K562 (cell line): Measurements from ENCODE around the gene MRPS35.

ENCODE experiments used
- ARID2 ChIP-seq: fragments of 450-650 bp; IDR thresholded peaks from 2 replicates; pipeline ENCODE4 v1.6.1; 2017; ENCODE audit warnings: antibody characterized with exemption, mild to moderate bottlenecking
- BRCA1 ChIP-seq, 2 experiments: fragments of 450-650 bp in 1 of 2; sonication (generic) in 1 of 2; formaldehyde crosslinking in 1 of 2; IDR thresholded peaks; 2 replicates each; pipeline versions ENCODE4 v1.5.0 to v1.6.1; 2017 to 2020; ENCODE audit warnings: mild to moderate bottlenecking in 1 of 2, missing genetic modification reagents in 1 of 2
- GMEB1 ChIP-seq: fragments of 250-450 bp; sonication (Bioruptor Pico); IDR thresholded peaks from 2 replicates; pipeline ENCODE4 v1.4.0; 2020; ENCODE audit warnings: mild to moderate bottlenecking
- ZNF609 ChIP-seq: sonication (generic); formaldehyde crosslinking; IDR thresholded peaks from 2 replicates; pipeline ENCODE4 v1.8.1; 2023; ENCODE audit warnings: missing genetic modification reagents, mild to moderate bottlenecking, borderline replicate concordance
- ZNF79 ChIP-seq: fragments of 250-450 bp; sonication (Bioruptor Pico); IDR thresholded peaks from 2 replicates; pipeline ENCODE4 v1.4.0; 2020; ENCODE audit warnings: low read depth, mild to moderate bottlenecking, moderate library complexity

- TF ChIP-seq ZNF79 (CRISPR knock-in tag) (no peak), BRCA1 (IDR thresholded peaks at IDR 0.05) (no peak), BRCA1 (CRISPR knock-in tag; IDR thresholded peaks at IDR 0.05) (no peak), ARID2 (no peak), GMEB1 (CRISPR knock-in tag) (no peak), ZNF609 (no peak)
These were observed 66.5 kb downstream of the MRPS35 start for GRCh38 chr12:27777141-27777540.
